SK-N-SH (cell line): ENCODE results near the gene CHRM4. TPM values are rescaled to one million over a fixed set of nuclear protein-coding genes. Genes with fewer than 3 reads are reported as not detected.

Experiments
- CTCF ChIA-PET: fragments of 300-600, 350-600 bp; formaldehyde crosslinking; extraction: SDS; loops from one replicate; lab custom pipeline; 2021; lab: Yijun Ruan, JAX
- POLR2A ChIA-PET: fragments of 350-600 bp; sonication (Branson Sonifier 250); formaldehyde crosslinking; extraction: SDS; loops from one replicate; lab custom pipeline; 2020; ENCODE audit warnings: antibody characterized with exemption, inconsistent platforms; lab: Yijun Ruan, JAX
- DNase-seq: peaks from one replicate; pipeline ENCODE4 v3.0.0; 2012
- H2AFZ ChIP-seq: fragments of 200-600 bp; sonication (generic); 2 replicates; pipeline ENCODE4 v1.8.1; 2016; ENCODE audit warnings: antibody characterized with exemption, mild to moderate bottlenecking, low read depth
- H3F3A ChIP-seq: fragments of 200-600 bp; sonication (generic); replicated peaks from 2 replicates; pipeline ENCODE3; 2016; ENCODE audit warnings: antibody characterized with exemption, mild to moderate bottlenecking; ENCODE audit not compliant: insufficient read depth
- H3K27ac ChIP-seq, 2 experiments: fragments of 200-500 bp in 1 of 2; fragments of 200-600 bp in 1 of 2; sonication (Bioruptor generic) in 1 of 2; sonication (generic), shearing (Covaris generic) in 1 of 2; 2 replicates each; pipeline versions ENCODE4 v1.5.1 to v1.6.1; 2014 to 2016; ENCODE audit warnings: low read depth in 2 of 2, inconsistent platforms in 1 of 2, low read length in 1 of 2, mild to moderate bottlenecking in 1 of 2, mixed read lengths in 1 of 2
- H3K27me3 ChIP-seq: fragments of 200-600 bp; sonication (generic), shearing (Covaris generic); 2 replicates; pipeline ENCODE4 v1.6.1; 2016; ENCODE audit warnings: mixed run types; ENCODE audit not compliant: insufficient read depth
- H3K36me3 ChIP-seq, 2 experiments: fragments of 200-500 bp in 1 of 2; fragments of 200-600 bp in 1 of 2; sonication (Bioruptor generic) in 1 of 2; sonication (generic) in 1 of 2; replicated peaks in 1 of 2; 2 replicates each; pipeline versions ENCODE3 to v1.5.1; 2014 to 2016; ENCODE audit warnings: low read length in 1 of 2, mild to moderate bottlenecking in 1 of 2; ENCODE audit not compliant: insufficient read depth in 2 of 2, control insufficient read depth in 1 of 2
- H3K4me1 ChIP-seq, 2 experiments: fragments of 200-500 bp in 1 of 2; fragments of 200-600 bp in 1 of 2; sonication (Bioruptor generic) in 1 of 2; sonication (generic), shearing (Covaris generic) in 1 of 2; 2 replicates each; pipeline versions ENCODE4 v1.5.1 to v1.6.1; 2014 to 2016; ENCODE audit warnings: low read depth in 1 of 2, low read length in 1 of 2, mixed run types in 1 of 2; ENCODE audit not compliant: insufficient read depth in 2 of 2, control insufficient read depth in 1 of 2
- H3K4me2 ChIP-seq: fragments of 200-600 bp; sonication (generic), shearing (Covaris generic); 2 replicates; pipeline ENCODE4 v1.6.1; 2017; ENCODE audit warnings: mixed run types
- H3K4me3 ChIP-seq, 2 experiments: fragments of 200-500 bp in 1 of 2; fragments of 200-600 bp in 1 of 2; sonication (Bioruptor generic) in 1 of 2; sonication (generic), shearing (Covaris generic) in 1 of 2; 2 replicates each; pipeline versions ENCODE4 v1.5.1 to v1.8.1; 2014 to 2016; ENCODE audit warnings: low read depth in 2 of 2, inconsistent platforms in 1 of 2, low read length in 1 of 2, mild to moderate bottlenecking in 1 of 2, mixed read lengths in 1 of 2, moderate library complexity in 1 of 2
- H3K79me2 ChIP-seq: fragments of 200-600 bp; sonication (generic); 2 replicates; pipeline ENCODE4 v1.8.1; 2017; ENCODE audit warnings: mild to moderate bottlenecking; ENCODE audit not compliant: insufficient read depth
- H3K9ac ChIP-seq: fragments of 200-600 bp; sonication (generic); 2 replicates; pipeline ENCODE4 v1.6.1; 2017; ENCODE audit warnings: mixed run types
- H3K9me2 ChIP-seq: fragments of 200-600 bp; sonication (generic); 2 replicates; pipeline ENCODE4 v1.6.1; 2017; ENCODE audit warnings: mixed run types
- H3K9me3 ChIP-seq: fragments of 200-600 bp; sonication (generic); 2 replicates; pipeline ENCODE4 v1.6.1; 2017; ENCODE audit warnings: mixed run types, mild to moderate bottlenecking, moderate library complexity
- H4K20me1 ChIP-seq: fragments of 200-600 bp; sonication (generic); 2 replicates; pipeline ENCODE4 v1.6.1; 2017; ENCODE audit warnings: mild to moderate bottlenecking, mixed run types; ENCODE audit not compliant: insufficient read depth
- CTCF ChIP-seq: fragments of 200-600 bp; sonication (generic); IDR thresholded peaks from 2 replicates; pipeline ENCODE4 v1.6.1; 2017; ENCODE audit warnings: antibody characterized with exemption, mild to moderate bottlenecking, moderate library complexity
- EZH2phosphoT487 ChIP-seq: fragments of 200-600 bp; sonication (generic); IDR thresholded peaks from 2 replicates; pipeline ENCODE4 v1.6.1; 2017; ENCODE audit warnings: low read depth, mixed run types, mild to moderate bottlenecking, antibody characterized with exemption, moderate library complexity, borderline replicate concordance
- GATA2 ChIP-seq: sonication (generic); formaldehyde crosslinking; IDR thresholded peaks from 2 replicates; pipeline ENCODE4 v1.5.0; 2020; ENCODE audit warnings: mild to moderate bottlenecking, missing genetic modification reagents
- MXI1 ChIP-seq: IDR thresholded peaks from 2 replicates; pipeline ENCODE4 v1.6.1; 2012; ENCODE audit warnings: mild to moderate bottlenecking, low read depth, low read length, improper control_type of control experiment
- NFIC ChIP-seq: IDR thresholded peaks from 2 replicates; pipeline ENCODE4 v1.4.0; 2012; ENCODE audit warnings: borderline replicate concordance
- POLR2AphosphoS5 ChIP-seq: IDR thresholded peaks from 2 replicates; pipeline ENCODE4 v1.6.1; 2012; ENCODE audit warnings: low read depth, low read length
- REST ChIP-seq: IDR thresholded peaks from 2 replicates; pipeline ENCODE4 v1.6.1; 2012; ENCODE audit warnings: mild to moderate bottlenecking, low read depth, low read length, moderate library complexity
- SMC3 ChIP-seq: IDR thresholded peaks from 2 replicates; pipeline ENCODE4 v1.6.1; 2012; ENCODE audit warnings: low read depth, low read length, improper control_type of control experiment
- TAF1 ChIP-seq: IDR thresholded peaks from 2 replicates; pipeline ENCODE4 v1.6.1; 2012; ENCODE audit warnings: low read depth, mild to moderate bottlenecking, low read length, moderate library complexity, borderline replicate concordance
- USF2 ChIP-seq: fragments of 150-350 bp; IDR thresholded peaks from 2 replicates; pipeline ENCODE4 v1.6.1; 2017; ENCODE audit warnings: antibody characterized with exemption, low read length, low read depth, borderline replicate concordance
- ZBTB33 ChIP-seq: IDR thresholded peaks from 2 replicates; pipeline ENCODE4 v1.4.0; 2012; ENCODE audit warnings: low read depth, borderline replicate concordance
- WGBS: methylation state at CpG from one replicate; pipeline ENCODE4 v1.1.6; 2017; ENCODE audit warnings: low lambda C conversion rate; 5-methylcytosine and 5-hydroxymethylcytosine counted together
- polyA plus RNA-seq, 3 experiments: library from polyadenylated mRNA; depleted of rRNA; stranded (reverse); fragments of >200 nt; gene quantifications; 2 replicates each; pipeline ENCODE4 v1.2.3, GENCODE V29; 2012
- TF ChIP-seq, protein P1 (sequence below): IDR thresholded peaks from 2 replicates; pipeline ENCODE4; 2012

CHRM4 gene
- polyA plus RNA-seq, 1 of the 3 experiments (the other 2 are of a cell fraction), result 0.26 TPM

- 70% methylated on average over 20 of the region's 24 CpGs for WGBS
- Histone ChIP-seq H3K27ac (no peak overlapping the region), H3K79me2 (no peaks in the 10 kb centered on the region), H4K20me1 (peaks cover 12% of the 10 kb centered on the region), H2AFZ (no peak overlapping the region), H3K36me3 (peaks cover 0 to 8% of the 10 kb centered on the region in 2 experiments), H3K4me2 (no peak overlapping the region), H3K4me1 (peaks cover 0 to 32% of the 10 kb centered on the region in 2 experiments; a peak in 2 of 4 replicates), H3F3A (peaks cover 12% of the 10 kb centered on the region), H3K4me3 (no peak overlapping the region), H3K9me3 (no peaks in the 10 kb centered on the region), H3K9ac (no peak overlapping the region), H3K27me3 (peaks cover 15% of the 10 kb centered on the region), H3K9me2 (no peaks in the 10 kb centered on the region)
- ChIA-PET POLR2A (no interaction called here), CTCF (interaction anchor here (0.7 to 7.6 kb wide), 32 partner anchors 13 to 230 kb away, joined by 3 to 204 read pairs (median 10); partner anchors contain the start of genes ATG13 and DGKZ)
- TF ChIP-seq REST (no peak), MXI1 (no peak), GATA2 (CRISPR knock-in tag) (no peak), USF2 (no peak), EZH2phosphoT487 (no peak), POLR2AphosphoS5 (no peak), SMC3 (no peak), ZBTB33 (no peak), TAF1 (no peak), CTCF (no peak), NFIC (no peak)
- TF ChIP-seq, protein P1, sequence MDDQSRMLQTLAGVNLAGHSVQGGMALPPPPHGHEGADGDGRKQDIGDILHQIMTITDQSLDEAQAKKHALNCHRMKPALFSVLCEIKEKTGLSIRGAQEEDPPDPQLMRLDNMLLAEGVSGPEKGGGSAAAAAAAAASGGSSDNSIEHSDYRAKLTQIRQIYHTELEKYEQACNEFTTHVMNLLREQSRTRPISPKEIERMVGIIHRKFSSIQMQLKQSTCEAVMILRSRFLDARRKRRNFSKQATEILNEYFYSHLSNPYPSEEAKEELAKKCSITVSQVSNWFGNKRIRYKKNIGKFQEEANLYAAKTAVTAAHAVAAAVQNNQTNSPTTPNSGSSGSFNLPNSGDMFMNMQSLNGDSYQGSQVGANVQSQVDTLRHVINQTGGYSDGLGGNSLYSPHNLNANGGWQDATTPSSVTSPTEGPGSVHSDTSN, result no peak
- no peak for DNase-seq
These were observed 3.5 kb downstream of the CHRM4 start for GRCh38 chr11:46387919-46388618.
